Activated effector memory CD4-positive, alpha-beta T cell treated with Interleukin-2 at 50 U/mL for 16 hours (primary cell): ENCODE measurements around the gene MPZL3.

Experiments
- DNase-seq: peaks from one replicate; pipeline ENCODE4 v3.0.0-alpha.2; 2020

MPZL3 gene

GRCh38 chr11:118231461-118231860 lies 20.7 kb downstream of the MPZL3 start:
- no peak for DNase-seq

- peak; percentile 38 for DNase-seq
Measured at GRCh38 chr11:118230088-118230487, 22.1 kb downstream of the MPZL3 start.

GRCh38 chr11:118229274-118229847 lies 22.8 kb downstream of the MPZL3 start:
- no peak for DNase-seq

- DNase-seq = no peak
Measured at GRCh38 chr11:118227865-118228785, 24.0 kb downstream of the MPZL3 start.

- no peak for DNase-seq
Measured at GRCh38 chr11:118226781-118227180, 25.4 kb downstream of the MPZL3 start.

GRCh38 chr11:118226296-118226695 lies 25.9 kb downstream of the MPZL3 start:
- DNase-seq = no peak

- DNase-seq = peak; percentile 57
Measured at GRCh38 chr11:118224511-118225188, 27.5 kb downstream of the MPZL3 start, which contains the start of gene JAML. JAML (minus strand) TSS chr11:118225011; CDS start chr11:118214866, 10,145 bp downstream.

GRCh38 chr11:118223992-118224391 lies 28.2 kb downstream of the MPZL3 start:
- no peak for DNase-seq

GRCh38 chr11:118223570-118223969 lies 28.6 kb downstream of the MPZL3 start:
- no peak for DNase-seq

- DNase-seq = no peak
Measured at GRCh38 chr11:118222437-118222836, 29.7 kb downstream of the MPZL3 start.

GRCh38 chr11:118221419-118221818 lies 30.7 kb downstream of the MPZL3 start:
- no peak for DNase-seq

GRCh38 chr11:118219732-118220131 lies 32.4 kb downstream of the MPZL3 start:
- no peak for DNase-seq

- no peak for DNase-seq
Measured at GRCh38 chr11:118219244-118219643, 32.9 kb downstream of the MPZL3 start.

GRCh38 chr11:118217575-118217974 lies 34.6 kb downstream of the MPZL3 start:
- DNase-seq = no peak

- no peak for DNase-seq
Measured at GRCh38 chr11:118216621-118217481, 35.3 kb downstream of the MPZL3 start.

- no peak for DNase-seq
Measured at GRCh38 chr11:118215765-118216164, 36.4 kb downstream of the MPZL3 start.

GRCh38 chr11:118215262-118215661 lies 36.9 kb downstream of the MPZL3 start:
- DNase-seq = no peak

- DNase-seq = no peak
Measured at GRCh38 chr11:118214210-118214914, 37.8 kb downstream of the MPZL3 start.

GRCh38 chr11:118213781-118214180 lies 38.4 kb downstream of the MPZL3 start:
- DNase-seq = no peak

GRCh38 chr11:118213201-118213600 lies 39.0 kb downstream of the MPZL3 start:
- no peak for DNase-seq

- DNase-seq = no peak
Measured at GRCh38 chr11:118212781-118213191, 39.4 kb downstream of the MPZL3 start.

- DNase-seq = no peak
Measured at GRCh38 chr11:118212131-118212725, 39.9 kb downstream of the MPZL3 start.
